GM12878 (cell line): ENCODE measurements around the gene TTC9C. TPM values are rescaled to one million over a fixed set of nuclear protein-coding genes. Genes with fewer than 3 reads are reported as not detected.

Experiments used
- BACH1 ChIP-seq: fragments of 450-650 bp; IDR thresholded peaks from 2 replicates; pipeline ENCODE4 v1.6.1; 2017; ENCODE audit warnings: mild to moderate bottlenecking, borderline replicate concordance
- CHD2 ChIP-seq: IDR thresholded peaks from 2 replicates; pipeline ENCODE4 v1.6.1; 2011; ENCODE audit warnings: low read depth, low read length, improper control_type of control experiment, borderline replicate concordance
- EGR1 ChIP-seq, 2 experiments: IDR thresholded peaks; 1 replicate in 1 of 2; 2 replicates in 1 of 2; pipeline ENCODE4 v1.6.1; 2011 to 2012; ENCODE audit warnings: low read depth in 2 of 2, low read length in 2 of 2, borderline replicate concordance in 1 of 2, mild to moderate bottlenecking in 1 of 2, moderate library complexity in 1 of 2
- FOS ChIP-seq: IDR thresholded peaks from 3 replicates; pipeline ENCODE4 v1.6.1; 2011; ENCODE audit warnings: borderline replicate concordance; ENCODE audit not compliant: insufficient read length; ENCODE audit errors: extremely low read depth
- HDAC2 ChIP-seq: fragments of 200-600 bp; sonication (generic); IDR thresholded peaks from 2 replicates; pipeline ENCODE4 v1.6.1; 2017
- IRF3 ChIP-seq: fragments of 450-650 bp; IDR thresholded peaks from 2 replicates; pipeline ENCODE4 v1.6.1; 2014; ENCODE audit warnings: mild to moderate bottlenecking
- JUNB ChIP-seq: IDR thresholded peaks from 2 replicates; pipeline ENCODE4 v1.6.1; 2016; ENCODE audit warnings: antibody characterized with exemption, mild to moderate bottlenecking
- MEF2A ChIP-seq: IDR thresholded peaks from 2 replicates; pipeline ENCODE4 v1.6.1; 2011; ENCODE audit warnings: low read depth, mild to moderate bottlenecking, low read length, moderate library complexity; ENCODE audit not compliant: insufficient read depth
- NFYB ChIP-seq: IDR thresholded peaks from 2 replicates; pipeline ENCODE4 v1.6.1; 2011; ENCODE audit warnings: low read depth, mild to moderate bottlenecking, low read length, improper control_type of control experiment, moderate library complexity; ENCODE audit not compliant: insufficient read depth
- PAX8 ChIP-seq: fragments of 450-650 bp; IDR thresholded peaks from 2 replicates; pipeline ENCODE4 v1.6.1; 2017; ENCODE audit warnings: mild to moderate bottlenecking, moderate library complexity
- PBX3 ChIP-seq: IDR thresholded peaks from 2 replicates; pipeline ENCODE4 v1.6.1; 2011; ENCODE audit warnings: mild to moderate bottlenecking, low read depth, low read length, moderate library complexity; ENCODE audit not compliant: insufficient replicate concordance
- PML ChIP-seq: IDR thresholded peaks from 2 replicates; pipeline ENCODE4 v1.6.1; 2012; ENCODE audit warnings: low read length, inconsistent platforms
- POU2F2 ChIP-seq: IDR thresholded peaks from 3 replicates; pipeline ENCODE4 v1.6.1; 2011; ENCODE audit warnings: low read depth, mild to moderate bottlenecking, low read length, borderline replicate concordance
- RB1 ChIP-seq: fragments of 450-650 bp; formaldehyde crosslinking; IDR thresholded peaks from 2 replicates; pipeline ENCODE4 v1.6.1; 2017; ENCODE audit warnings: mild to moderate bottlenecking, borderline replicate concordance
- STAT3 ChIP-seq: IDR thresholded peaks from 2 replicates; pipeline ENCODE4 v1.6.1; 2011; ENCODE audit warnings: low read depth, low read length, improper control_type of control experiment
- TCF3 ChIP-seq: IDR thresholded peaks from 2 replicates; pipeline ENCODE4 v1.6.1; 2012; ENCODE audit warnings: low read depth, mild to moderate bottlenecking, low read length, borderline replicate concordance; ENCODE audit not compliant: insufficient read depth
- YBX1 ChIP-seq: fragments of 450-650 bp; IDR thresholded peaks from 2 replicates; pipeline ENCODE4 v1.6.1; 2016; ENCODE audit warnings: antibody characterized with exemption
- YY1 ChIP-seq: IDR thresholded peaks from 2 replicates; pipeline ENCODE4 v1.6.1; 2011; ENCODE audit warnings: low read depth, mild to moderate bottlenecking, low read length
- ZNF217 ChIP-seq: fragments of 450-650 bp; IDR thresholded peaks from 2 replicates; pipeline ENCODE4 v1.6.1; 2017; ENCODE audit warnings: antibody characterized with exemption, mild to moderate bottlenecking
- ZNF384 ChIP-seq: IDR thresholded peaks from 2 replicates; pipeline ENCODE4 v1.6.1; 2012; ENCODE audit warnings: low read depth, mild to moderate bottlenecking, low read length, improper control_type of control experiment, borderline replicate concordance
- polyA plus RNA-seq, 11 experiments: library from polyadenylated mRNA; depleted of rRNA in 4 of 11; unstranded in 6 of 11; stranded (reverse) in 5 of 11; fragments of >200 nt; fragmentation: Nextera tagmentation in 4 of 11; fragmentation: Illumina TruSeq in 1 of 11; extraction: Ambion mirVana in 4 of 11; extraction: Trizol in 1 of 11; gene quantifications; 1 replicate in 1 of 11; 2 replicates in 10 of 11; pipeline versions ENCODE4 v1.2.1 to v1.2.3, GENCODE V29; 2011 to 2016; ENCODE audit warnings: inconsistent platforms in 2 of 11, missing spikeins in 2 of 11, low read depth in 1 of 11
- total RNA-seq, 4 experiments: library from RNA; depleted of rRNA in 3 of 4; stranded (reverse); fragments of >200 nt in 3 of 4; fragmentation: Illumina TruSeq in 1 of 4; extraction: Trizol in 1 of 4; gene quantifications; 2 replicates each; pipeline versions ENCODE4 v1.2.1 to v1.2.3, GENCODE V29; 2013 to 2021
- TF ChIP-seq, protein P1 (sequence below): fragments of 450-650 bp; IDR thresholded peaks from 2 replicates; pipeline ENCODE4 v1.6.1; 2018; ENCODE audit warnings: borderline replicate concordance, mild to moderate bottlenecking; ENCODE audit not compliant: partially characterized antibody
- TF ChIP-seq, protein P2 (sequence below): IDR thresholded peaks from 2 replicates; pipeline ENCODE4 v1.6.1; 2012; ENCODE audit warnings: low read depth, low read length, improper control_type of control experiment
- TF ChIP-seq, protein P3 (sequence below): fragments of 450-650 bp; formaldehyde crosslinking; IDR thresholded peaks from 2 replicates; pipeline ENCODE4 v1.5.0; 2022; ENCODE audit warnings: mild to moderate bottlenecking, missing genetic modification characterization

TTC9C gene
- total and polyA plus RNA-seq, 10 of the 15 experiments (the other 5 are each of a cell fraction or from before 2014, with no cell fraction given) = 42.0 to 72.3 (median 50.4) TPM

GRCh38 chr11:62726915-62727164 is 1.4 kb upstream of the TTC9C start (continued):
- TF ChIP-seq PAX8 = no peak
- no peak for TF ChIP-seq YY1
- TF ChIP-seq BACH1 = no peak; the same call in 1 of the 2 replicates
- peak; percentile 41 for TF ChIP-seq PBX3
- no peak for TF ChIP-seq NFYB
- TF ChIP-seq CHD2 = no peak
- no peak for TF ChIP-seq TCF3
- no peak for TF ChIP-seq JUNB
- TF ChIP-seq ZNF217 = 0 out of 2 replicates have a peak, but pooled peaks have one; percentile 67
- TF ChIP-seq PML = no peak
- no peak for TF ChIP-seq RB1
- no peak for TF ChIP-seq FOS
- TF ChIP-seq, protein P1, sequence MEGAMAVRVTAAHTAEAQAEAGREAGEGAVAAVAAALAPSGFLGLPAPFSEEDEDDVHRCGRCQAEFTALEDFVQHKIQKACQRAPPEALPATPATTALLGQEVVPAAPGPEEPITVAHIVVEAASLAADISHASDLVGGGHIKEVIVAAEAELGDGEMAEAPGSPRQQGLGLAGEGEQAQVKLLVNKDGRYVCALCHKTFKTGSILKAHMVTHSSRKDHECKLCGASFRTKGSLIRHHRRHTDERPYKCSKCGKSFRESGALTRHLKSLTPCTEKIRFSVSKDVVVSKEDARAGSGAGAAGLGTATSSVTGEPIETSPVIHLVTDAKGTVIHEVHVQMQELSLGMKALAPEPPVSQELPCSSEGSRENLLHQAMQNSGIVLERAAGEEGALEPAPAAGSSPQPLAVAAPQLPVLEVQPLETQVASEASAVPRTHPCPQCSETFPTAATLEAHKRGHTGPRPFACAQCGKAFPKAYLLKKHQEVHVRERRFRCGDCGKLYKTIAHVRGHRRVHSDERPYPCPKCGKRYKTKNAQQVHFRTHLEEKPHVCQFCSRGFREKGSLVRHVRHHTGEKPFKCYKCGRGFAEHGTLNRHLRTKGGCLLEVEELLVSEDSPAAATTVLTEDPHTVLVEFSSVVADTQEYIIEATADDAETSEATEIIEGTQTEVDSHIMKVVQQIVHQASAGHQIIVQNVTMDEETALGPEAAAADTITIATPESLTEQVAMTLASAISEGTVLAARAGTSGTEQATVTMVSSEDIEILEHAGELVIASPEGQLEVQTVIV = no peak
- TF ChIP-seq, protein P2, sequence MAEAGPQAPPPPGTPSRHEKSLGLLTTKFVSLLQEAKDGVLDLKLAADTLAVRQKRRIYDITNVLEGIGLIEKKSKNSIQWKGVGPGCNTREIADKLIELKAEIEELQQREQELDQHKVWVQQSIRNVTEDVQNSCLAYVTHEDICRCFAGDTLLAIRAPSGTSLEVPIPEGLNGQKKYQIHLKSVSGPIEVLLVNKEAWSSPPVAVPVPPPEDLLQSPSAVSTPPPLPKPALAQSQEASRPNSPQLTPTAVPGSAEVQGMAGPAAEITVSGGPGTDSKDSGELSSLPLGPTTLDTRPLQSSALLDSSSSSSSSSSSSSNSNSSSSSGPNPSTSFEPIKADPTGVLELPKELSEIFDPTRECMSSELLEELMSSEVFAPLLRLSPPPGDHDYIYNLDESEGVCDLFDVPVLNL = no peak
- TF ChIP-seq ZNF384 = 0 out of 2 replicates have a peak, but pooled peaks have one; percentile 7
- TF ChIP-seq MEF2A = no peak
- TF ChIP-seq, protein P3, sequence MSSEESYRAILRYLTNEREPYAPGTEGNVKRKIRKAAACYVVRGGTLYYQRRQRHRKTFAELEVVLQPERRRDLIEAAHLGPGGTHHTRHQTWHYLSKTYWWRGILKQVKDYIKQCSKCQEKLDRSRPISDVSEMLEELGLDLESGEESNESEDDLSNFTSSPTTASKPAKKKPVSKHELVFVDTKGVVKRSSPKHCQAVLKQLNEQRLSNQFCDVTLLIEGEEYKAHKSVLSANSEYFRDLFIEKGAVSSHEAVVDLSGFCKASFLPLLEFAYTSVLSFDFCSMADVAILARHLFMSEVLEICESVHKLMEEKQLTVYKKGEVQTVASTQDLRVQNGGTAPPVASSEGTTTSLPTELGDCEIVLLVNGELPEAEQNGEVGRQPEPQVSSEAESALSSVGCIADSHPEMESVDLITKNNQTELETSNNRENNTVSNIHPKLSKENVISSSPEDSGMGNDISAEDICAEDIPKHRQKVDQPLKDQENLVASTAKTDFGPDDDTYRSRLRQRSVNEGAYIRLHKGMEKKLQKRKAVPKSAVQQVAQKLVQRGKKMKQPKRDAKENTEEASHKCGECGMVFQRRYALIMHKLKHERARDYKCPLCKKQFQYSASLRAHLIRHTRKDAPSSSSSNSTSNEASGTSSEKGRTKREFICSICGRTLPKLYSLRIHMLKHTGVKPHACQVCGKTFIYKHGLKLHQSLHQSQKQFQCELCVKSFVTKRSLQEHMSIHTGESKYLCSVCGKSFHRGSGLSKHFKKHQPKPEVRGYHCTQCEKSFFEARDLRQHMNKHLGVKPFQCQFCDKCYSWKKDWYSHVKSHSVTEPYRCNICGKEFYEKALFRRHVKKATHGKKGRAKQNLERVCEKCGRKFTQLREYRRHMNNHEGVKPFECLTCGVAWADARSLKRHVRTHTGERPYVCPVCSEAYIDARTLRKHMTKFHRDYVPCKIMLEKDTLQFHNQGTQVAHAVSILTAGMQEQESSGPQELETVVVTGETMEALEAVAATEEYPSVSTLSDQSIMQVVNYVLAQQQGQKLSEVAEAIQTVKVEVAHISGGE (CRISPR knock-in tag) = no peak
- TF ChIP-seq POU2F2 = no peak
- no peak for TF ChIP-seq YBX1
- no peak for TF ChIP-seq HDAC2
- TF ChIP-seq EGR1 (IDR thresholded peaks at IDR 0.05; ENCODE audit: borderline replicate concordance in 1 of 2, low read depth in 2 of 2, low read length in 2 of 2) = no peak
- no peak for TF ChIP-seq IRF3
- TF ChIP-seq STAT3 = no peak
